Measurements from ENCODE around the gene TMF1.

The TMF1 gene, protein sequence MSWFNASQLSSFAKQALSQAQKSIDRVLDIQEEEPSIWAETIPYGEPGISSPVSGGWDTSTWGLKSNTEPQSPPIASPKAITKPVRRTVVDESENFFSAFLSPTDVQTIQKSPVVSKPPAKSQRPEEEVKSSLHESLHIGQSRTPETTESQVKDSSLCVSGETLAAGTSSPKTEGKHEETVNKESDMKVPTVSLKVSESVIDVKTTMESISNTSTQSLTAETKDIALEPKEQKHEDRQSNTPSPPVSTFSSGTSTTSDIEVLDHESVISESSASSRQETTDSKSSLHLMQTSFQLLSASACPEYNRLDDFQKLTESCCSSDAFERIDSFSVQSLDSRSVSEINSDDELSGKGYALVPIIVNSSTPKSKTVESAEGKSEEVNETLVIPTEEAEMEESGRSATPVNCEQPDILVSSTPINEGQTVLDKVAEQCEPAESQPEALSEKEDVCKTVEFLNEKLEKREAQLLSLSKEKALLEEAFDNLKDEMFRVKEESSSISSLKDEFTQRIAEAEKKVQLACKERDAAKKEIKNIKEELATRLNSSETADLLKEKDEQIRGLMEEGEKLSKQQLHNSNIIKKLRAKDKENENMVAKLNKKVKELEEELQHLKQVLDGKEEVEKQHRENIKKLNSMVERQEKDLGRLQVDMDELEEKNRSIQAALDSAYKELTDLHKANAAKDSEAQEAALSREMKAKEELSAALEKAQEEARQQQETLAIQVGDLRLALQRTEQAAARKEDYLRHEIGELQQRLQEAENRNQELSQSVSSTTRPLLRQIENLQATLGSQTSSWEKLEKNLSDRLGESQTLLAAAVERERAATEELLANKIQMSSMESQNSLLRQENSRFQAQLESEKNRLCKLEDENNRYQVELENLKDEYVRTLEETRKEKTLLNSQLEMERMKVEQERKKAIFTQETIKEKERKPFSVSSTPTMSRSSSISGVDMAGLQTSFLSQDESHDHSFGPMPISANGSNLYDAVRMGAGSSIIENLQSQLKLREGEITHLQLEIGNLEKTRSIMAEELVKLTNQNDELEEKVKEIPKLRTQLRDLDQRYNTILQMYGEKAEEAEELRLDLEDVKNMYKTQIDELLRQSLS

DNA sequence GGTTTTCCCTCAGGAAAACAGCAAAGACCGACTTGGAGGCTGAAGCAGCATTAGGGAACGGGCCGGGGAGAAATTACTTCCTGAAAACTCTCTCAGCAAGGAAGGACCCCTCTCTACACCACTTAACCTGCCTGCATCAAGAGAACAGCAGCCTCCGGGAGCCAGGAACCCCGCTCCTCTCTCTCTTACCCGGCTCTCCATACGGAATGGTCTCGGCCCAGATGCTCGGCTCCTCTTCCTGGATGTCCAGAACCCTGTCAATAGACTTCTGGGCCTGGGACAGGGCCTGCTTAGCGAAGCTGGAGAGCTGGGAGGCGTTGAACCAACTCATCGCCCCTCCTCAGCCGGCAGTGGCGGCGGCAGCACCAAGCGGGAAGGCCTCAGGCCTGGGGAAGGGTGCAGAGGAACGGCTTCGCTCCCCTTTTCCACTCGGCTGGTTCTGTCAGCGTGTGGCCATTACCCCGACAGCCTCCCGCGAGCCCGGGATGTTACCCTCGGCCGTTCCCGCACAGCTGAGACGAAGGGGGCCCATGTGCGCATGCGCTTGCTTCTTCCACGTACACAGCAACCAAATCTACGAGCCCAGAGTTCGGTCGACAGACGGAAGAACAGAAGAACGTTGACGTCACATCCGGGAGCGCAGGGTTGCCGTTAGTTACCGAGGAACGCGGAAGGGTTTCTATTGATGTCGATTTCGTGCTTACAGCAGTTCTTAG is at the start of gene TMF1:
TSS of gene TMF1 (minus strand) at position 578 of the 716 bp plus-strand sequence. CDS start at position 331, 247 bp downstream.
- DNase-seq = no peak

DNA sequence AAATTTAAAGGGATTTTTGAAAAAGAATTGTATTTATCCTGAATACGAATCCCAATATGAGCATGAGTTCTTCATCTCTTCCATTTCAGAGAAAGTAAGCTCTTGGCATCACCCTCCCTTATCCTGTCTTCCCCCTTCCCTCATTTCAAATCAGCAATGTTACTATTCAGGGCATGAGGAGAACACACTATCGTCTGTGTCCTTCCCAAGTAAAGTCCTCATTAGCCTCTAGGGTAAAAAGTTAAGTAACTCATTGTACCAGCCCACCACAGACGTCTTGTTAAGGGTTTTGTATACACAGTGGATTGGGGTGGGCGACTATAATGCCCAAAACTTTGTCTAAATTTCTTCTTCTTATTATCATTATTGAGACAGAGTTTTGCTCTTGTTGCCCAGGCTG is 47.4 kb upstream of the TMF1 start:
- DNase-seq = no peak

DNA sequence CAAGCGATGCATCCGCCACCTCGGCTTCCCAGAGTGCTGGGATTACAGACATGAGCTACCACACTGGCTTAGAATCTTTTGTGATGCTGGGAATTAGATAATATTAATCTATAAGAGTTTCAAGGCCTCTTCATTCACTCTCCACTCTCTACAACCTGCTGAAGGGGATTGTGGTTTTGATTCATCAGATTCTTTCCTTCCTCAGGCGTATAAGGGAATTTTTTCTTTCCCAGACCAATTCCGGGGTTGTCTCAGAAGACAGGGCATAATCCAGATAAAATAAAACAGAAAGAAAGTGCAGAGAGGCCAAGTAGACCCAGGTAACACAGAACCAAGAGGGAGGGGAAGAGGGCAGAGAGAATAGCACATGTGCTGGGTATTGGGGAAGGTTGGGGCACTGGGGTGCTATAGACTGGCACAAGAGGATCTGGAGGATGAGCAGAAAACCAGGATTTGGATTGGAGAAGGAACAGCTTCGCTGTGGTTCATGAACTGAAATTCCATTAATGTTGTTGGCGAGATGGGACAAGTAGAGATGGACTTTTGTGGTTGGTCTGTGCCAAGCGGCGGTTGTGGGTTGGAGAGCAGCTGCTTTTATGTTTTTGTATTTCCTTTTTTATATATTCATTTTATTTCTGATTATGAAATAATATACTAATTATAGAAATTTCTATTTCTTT is 45.4 kb upstream of the TMF1 start:
- DNase-seq = no peak

DNA sequence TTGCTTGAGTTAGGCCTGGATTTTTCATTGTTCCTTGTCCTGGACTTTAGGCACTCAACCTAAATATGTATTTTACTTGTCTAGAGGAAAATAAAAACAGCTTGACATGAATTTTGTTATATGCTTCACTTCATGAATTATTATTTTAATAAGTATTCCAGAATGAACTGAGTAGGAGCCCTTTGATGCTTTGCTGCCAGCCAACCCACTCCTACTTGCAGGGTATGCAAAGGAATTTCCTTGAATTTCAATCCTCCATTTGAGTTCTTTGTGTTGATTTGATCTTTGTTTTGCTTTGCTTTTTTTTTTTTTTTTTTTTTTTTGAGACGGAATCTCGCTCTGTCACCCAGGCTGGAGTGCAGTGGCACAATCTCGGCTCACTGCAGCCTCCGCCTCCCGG is 44.2 kb upstream of the TMF1 start:
- DNase-seq = no peak

DNA sequence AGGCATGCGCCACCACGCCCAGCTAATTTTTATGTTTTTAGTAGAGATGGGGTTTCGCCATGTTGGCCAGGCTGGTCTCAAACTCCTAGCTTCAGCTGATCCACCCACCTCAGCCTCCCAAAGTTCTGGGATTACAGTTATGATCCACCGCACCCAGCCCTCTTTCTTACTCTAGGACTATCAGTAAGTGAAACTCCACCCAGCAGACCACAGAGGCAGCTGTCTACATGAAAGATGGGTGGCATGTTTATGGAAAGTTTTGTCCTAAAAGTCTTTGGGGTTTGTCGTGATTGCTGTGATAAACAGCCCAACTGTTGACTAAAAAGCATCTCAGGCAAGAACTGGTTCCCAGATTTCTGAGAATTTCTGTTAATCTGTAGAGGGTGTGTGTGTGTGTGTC is 43.5 kb upstream of the TMF1 start:
- no peak for DNase-seq

DNA sequence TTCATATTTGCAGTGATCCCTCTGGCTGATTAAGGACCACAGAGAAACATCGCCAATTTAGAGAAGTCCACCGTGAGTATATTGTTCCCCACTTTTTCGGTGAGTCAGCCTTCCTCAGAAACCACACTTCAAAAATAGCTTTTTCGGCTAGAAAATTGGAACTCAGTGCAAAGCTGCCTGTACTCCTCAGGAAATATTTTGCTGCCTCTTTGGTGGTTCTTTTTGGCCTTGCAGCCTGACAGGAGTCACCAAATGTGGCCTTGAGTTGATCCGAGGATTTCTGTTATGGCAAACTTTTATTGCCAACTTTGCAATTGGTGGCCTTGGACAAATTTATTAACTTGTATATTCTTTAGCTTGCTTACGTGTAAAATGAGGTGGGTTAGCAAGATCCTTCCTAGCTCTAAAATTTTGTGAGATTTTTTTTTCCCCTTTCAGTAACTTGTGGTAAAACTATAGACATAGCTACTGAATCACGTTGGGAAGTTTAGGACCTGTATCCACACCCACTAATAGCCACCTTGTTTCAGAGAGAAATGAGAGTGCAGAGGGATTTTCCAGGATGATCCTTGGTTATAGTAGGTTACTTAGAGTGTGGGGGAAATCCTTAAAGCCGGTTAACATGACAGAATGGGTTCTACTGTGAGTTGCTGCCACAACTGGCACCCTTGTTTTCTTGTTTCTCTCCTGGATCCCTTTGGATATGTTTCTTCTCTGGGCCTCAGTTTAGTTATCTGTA is 42.5 kb upstream of the TMF1 start:
- peak in 3 of 14 donors; percentile 19 to 43 (median 30) for DNase-seq

DNA sequence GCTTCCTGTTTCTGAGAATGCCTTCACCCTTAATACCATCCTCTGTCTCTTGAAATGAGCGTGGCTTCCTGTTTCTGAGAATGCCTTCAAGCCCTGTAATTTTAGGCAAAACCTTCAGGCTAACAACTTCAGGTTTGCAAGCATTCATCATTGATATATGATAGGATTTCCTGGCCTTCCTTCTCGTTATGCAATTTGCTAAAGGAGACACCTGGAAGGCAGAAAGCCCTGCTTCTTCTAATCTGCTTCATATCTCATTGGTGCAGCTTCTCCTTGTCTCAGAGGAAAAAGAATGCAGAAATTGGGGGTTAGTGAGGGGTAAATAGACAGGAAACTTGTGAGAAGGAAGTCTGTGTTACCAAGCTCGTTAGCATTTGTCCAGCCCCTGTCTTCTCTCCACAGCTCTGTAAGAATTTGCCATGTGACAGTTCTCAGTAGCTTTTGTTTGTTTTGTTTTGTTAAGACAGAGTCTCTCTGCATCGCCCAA is 39.9 kb upstream of the TMF1 start:
- DNase-seq = peak in 9 of 14 donors; percentile 3 to 56 (median 23)

DNA sequence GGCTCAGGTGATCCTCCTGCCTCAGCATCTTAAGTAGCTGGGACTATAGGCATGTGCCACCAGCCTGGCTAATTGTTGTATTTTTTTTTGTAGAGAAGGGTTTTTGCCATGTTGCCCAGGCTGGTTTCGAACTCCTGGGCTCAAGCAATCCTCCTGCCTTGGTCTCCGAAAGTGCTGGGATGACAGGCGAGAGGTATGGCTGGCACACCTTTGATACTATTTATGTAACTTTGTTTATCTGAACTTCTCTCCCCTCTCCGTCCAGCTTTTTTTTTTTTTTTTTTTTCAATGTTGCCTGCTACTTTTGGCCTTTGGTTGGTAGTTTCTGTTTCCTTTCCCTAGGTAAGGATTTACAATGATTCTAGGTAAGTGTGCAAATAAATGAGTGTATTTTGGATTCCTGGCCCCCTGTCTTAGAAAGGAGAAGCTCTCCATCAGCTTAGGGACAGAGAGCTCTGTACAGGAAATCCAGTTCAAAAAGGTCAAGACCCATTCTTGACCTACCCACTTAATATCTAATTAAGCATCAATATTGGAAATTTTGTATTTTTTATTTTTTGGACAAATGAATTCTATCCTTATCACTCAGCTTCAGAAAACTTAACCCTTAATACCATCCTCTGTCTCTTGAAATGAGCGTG is 39.4 kb upstream of the TMF1 start:
- DNase-seq = no peak

DNA sequence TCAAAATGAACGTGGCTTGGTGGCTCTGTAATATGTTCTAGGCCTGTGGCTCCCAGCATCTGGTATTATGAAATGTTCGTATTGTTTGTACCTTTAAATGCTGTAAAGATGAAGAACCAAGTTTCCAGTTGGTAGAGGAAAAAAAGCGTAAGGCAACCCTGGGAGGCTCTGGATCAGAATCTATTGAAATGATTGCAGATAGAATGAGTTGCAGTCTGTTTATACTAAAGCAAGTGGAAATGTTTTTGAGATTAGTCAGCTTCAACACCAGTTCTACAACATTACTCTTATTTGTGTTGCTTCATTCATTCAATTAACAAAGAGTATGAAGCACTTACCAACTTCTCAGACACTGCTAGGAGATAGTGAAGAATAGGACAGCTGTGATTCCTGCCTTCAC is 37.9 kb upstream of the TMF1 start:
- no peak for DNase-seq

DNA sequence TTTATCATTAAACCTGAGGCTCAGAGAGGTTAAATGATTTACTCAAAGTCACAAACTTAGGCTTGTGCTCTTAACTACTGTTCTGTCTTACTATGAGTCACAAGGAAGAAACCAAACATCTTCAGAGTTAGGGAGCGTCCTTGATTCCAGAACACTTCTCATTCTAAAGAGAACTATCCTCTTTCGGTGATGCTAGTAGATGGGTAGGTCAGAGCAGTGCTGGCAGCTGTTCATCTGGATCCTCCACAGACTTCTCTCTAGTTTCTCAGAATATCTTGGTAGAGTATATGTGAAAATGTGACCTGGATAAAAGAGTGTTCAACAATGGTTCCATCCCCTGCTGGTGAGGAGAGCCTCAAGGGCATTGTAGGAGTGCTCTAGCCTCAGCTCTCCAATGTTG is 35.9 kb upstream of the TMF1 start:
- DNase-seq = no peak

DNA sequence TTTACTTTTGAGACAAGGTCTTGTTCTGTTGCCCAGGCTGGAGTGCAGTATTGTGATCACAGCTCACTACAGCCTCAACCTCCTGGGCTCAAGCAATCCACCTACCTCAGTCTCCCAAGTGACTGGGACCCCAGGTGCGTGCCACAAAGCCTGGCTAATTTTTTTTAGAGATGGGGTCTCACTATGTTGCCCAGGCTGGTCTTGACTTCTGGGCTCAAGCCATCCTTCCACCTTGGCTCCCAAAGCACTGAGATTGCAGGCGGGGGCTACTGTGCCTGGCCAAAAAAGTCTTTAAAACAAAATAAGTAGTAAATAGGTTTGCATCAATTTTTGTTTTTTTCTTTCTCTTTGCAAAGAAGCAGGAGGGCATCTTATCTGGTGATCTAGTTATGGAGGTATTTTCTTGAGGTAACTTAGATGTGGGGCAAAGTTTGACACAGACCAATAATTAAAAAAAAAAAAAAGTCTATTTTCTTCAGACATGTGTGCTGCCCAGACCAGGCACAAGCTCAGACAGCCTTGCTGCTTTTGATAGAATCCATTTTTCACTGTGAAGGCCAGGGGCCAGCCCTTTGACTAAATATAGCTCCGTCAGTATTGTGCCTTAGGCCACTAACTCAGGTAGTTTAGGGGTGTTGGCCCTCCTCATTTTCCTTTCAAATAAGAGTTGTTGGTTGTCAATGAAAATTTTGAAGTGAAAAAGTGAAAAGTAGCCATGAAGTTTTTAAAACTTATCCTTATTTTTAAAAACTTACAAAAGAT is 35.1 kb upstream of the TMF1 start:
- DNase-seq = no peak

DNA sequence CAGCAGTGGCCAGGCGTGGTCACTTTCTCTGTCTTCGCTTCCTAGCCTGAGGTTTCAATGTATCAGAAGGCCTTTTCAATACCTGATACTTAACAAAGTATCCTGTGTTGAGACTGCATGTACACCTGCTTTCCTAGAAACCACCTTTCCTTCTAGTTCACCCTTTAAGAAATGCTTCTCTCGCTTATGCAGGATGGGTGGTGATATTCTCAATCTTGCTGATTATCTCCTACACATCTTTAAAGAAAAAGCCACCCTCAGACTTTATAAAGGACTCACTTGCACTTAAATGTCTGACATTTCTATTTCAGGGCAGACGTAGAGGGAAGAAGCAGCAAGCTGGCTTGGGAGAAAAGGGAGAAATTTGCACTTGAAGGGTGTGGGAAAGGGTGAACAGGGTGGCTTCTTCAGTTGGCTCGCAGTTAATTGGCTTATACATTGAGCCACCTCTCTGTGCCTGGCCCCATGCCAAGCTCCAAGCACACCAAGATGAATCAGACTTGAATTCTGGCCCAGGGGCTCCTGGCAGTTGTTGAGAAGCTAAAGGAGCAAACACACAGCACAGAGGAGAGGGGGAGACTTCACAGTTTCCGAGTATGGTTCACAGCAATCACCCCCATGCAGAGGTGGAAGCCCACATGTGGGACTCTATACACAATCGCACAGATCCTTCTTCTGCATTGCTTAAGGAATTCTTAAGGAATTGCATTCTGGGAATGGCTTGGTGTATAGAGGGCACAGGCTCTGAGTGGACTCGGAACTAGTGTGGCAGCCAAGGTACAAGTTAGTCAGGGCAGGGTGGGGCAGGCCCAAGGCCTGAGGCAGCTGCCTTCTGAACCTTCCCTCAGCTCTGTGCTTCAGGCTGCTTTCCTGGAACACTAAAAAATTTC is 33.9 kb upstream of the TMF1 start:
- DNase-seq = peak in 13 of 14 donors; percentile 21 to 87 (median 69)

DNA sequence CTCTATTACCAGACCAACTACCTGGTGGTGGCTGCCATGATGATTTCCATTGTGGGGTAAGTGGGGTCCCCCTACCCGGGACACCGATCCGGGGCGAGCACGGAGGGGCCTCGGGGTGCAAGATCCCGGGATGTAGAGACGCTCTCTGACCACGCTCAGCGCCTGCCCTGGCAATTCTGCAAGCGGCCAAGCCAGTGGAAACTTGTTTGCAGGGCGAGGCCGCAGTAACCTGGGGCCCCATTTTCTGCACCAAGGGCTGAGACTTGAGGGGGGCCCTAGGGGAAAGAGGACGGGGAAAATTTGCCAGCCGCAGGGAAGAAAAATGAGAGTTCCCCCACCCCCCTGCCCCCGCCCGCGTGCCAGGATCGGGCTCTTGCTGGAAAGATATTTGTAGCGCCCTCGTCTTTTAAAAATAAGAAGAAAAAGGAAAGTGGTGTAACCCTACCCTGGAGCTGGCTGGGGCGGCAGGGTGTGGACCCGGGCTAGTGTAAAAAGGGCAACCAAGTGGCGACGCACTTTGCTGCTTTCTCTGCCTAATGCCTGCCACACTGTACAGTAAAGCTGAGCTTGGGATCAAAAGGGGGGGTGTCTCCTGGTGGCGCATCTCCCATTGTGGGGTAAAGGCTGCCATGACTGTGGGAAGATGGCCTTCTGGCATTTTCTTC is 33.2 kb upstream of the TMF1 start:
- peak in 12 of 14 donors; percentile 39 to 83 (median 65) for DNase-seq

DNA sequence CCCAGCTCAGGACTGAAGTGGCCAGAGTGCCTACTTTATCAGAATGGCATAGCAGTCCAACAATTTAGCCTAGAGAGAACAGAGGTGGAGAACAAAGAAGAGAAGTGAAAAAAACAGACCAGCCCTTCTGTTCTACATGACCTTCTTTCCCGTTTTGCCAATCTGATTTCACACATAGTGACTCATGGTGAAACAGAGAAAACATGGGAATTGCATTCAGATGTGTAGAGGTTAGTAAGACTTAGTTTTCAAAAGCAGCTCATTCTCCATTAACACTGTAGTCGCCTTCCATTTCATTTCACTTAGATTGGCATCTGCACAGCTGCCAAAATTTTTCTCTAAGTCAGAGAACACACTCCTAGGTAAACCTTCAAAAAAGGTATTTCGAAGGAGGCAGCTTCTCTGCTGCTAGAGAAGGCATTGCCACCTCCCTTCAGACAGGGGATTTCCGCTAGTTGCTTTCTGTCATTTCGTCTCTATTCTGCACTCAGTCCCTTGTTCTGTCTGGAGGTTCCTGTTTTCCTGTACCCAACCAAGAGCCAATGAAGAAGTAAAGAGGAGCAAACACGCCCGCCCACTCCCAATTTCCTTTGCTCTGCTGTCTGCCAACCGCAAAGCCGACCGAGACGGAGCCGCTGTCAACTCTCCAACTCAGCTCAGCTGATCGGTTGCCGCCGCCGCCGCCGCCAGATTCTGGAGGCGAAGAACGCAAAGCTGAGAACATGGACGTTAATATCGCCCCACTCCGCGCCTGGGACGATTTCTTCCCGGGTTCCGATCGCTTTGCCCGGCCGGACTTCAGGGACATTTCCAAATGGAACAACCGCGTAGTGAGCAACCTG is 32.4 kb upstream of the TMF1 start, which contains the start of gene ARL6IP5:
TSS of gene ARL6IP5 (plus strand) at position 612 of the 842 bp plus-strand sequence. CDS start at position 723, 111 bp downstream.
- peak; percentile 49 to 93 (median 90) for DNase-seq

DNA sequence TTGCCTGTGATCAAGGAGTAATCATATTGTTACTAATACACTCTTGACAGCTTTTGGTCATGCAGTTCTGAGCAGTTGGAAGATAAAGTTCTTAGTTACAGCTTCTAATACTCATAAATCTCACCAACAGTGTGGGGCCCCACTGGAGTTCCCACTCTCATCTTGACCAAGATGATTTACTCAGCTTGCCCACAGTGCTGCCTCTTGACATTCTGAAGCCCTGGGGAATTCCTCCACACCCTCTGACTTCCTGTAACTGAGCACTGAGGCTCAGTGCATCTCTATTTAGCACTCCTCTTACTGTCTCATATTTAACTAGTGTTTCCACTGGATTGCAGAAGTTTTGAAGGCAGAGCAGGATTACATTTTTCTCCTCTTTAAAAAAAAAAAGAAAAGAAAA is 30.7 kb upstream of the TMF1 start:
- DNase-seq = peak in 2 of 14 donors; percentile 27 to 32

DNA sequence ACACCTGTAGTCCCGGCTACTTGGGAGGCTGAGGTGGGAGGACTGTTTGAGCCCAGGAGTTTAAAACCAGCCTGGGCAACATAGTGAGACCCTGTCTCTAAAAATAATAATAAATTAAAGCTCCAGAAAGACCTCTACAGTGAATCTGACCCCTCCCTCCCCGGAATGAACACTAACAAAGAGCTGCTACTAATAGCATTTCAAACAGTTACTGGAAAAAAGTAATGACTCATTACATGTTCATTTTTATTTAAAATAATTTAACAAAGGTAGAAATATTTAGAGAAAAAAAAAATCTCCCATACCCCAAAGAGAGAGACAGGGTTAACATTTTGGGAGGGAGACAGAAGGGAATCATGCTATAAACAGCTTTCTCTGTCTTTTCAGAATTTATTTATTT is 30.2 kb upstream of the TMF1 start:
- DNase-seq = no peak
